ENCODE results near the gene SORBS2.

GRCh38 chr4:185580699-185581098 lies 231.3 kb downstream of the SORBS2 start:
- TF ChIP-seq GTF2F1 (IDR thresholded peaks at IDR 0.05; ENCODE audit: borderline replicate concordance, low read depth, low read length) = no peak
- TF ChIP-seq TAF1 (IDR thresholded peaks at IDR 0.05; ENCODE audit: low read depth, low read length) = no peak
- no peak for TF ChIP-seq CTCF (IDR thresholded peaks at IDR 0.05; ENCODE audit: control extremely low read depth in 1 of 3, insufficient read depth in 1 of 3, low read depth in 1 of 3, low read length in 3 of 3)
- TF ChIP-seq POLR2A (IDR thresholded peaks at IDR 0.05; ENCODE audit: control extremely low read depth in 1 of 2, low read depth in 2 of 2, low read length in 2 of 2) = no peak
- no peak for TF ChIP-seq SP4 (IDR thresholded peaks at IDR 0.05; ENCODE audit: low read length)
- TF ChIP-seq KDM4A (IDR thresholded peaks at IDR 0.05; ENCODE audit: low read depth, low read length, severe bottlenecking) = no peak
- no peak for TF ChIP-seq MAX (IDR thresholded peaks at IDR 0.05)
- no peak for TF ChIP-seq MAFK (IDR thresholded peaks at IDR 0.05; ENCODE audit: low read depth, low read length)
